CMK (cell line): Measurements from ENCODE around the gene THSD7B.
"Not testable (repeated sequence)": the region's sequence is repeated elsewhere in the genome, so short reads cannot be mapped to it uniquely, and the experiment has no call there.

ENCODE experiments used
- DNase-seq: peaks from one replicate; pipeline ENCODE4 v3.0.0-alpha.2; 2010; ENCODE audit warnings: low read depth

The THSD7B gene

DNA sequence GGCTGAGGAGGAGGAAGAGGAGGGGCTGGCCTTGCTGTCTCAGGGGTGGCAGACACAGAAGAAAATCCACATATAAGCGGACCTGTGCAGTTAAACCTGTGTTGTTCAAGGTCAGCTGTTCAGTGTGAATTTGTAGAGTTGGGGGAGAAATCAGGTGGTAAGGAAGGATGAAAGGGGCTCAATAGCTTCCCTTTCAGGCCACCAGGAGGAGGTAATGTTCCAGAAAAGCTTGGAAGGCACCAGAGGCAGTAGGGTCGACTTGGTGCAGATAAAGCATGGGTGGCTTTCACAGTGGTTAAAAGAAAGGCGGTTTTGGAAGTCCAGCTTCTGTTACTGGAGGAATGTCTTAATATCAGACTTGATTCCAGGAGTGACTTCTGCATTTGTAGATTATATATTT, 167.4 kb downstream of the THSD7B start:
- no peak for DNase-seq

DNA sequence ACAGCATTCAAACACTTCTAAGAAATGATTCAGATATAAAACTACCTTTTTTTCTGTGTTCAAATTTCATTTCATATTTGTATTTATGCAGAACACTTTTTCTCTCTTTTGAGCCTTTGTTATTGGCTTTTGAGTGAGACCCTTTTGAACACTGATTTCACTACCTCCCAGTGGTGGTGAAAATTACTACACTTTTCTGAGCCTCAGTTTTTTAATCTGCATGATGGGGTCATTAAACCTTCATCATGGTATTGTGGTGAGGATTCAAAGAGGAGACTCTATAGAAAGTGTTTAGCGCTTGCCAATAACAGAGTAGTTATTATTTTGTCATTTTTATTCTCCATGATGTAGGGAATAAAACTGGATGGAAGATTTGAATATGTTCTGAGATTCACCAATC, 169.8 kb downstream of the THSD7B start:
- DNase-seq, result no peak

GRCh38 chr2:136956050-136956449, 190.7 kb downstream of the THSD7B start:
- DNase-seq, result no peak

GRCh38 chr2:136957044-136957443, 191.7 kb downstream of the THSD7B start:
- DNase-seq, result no peak

DNA sequence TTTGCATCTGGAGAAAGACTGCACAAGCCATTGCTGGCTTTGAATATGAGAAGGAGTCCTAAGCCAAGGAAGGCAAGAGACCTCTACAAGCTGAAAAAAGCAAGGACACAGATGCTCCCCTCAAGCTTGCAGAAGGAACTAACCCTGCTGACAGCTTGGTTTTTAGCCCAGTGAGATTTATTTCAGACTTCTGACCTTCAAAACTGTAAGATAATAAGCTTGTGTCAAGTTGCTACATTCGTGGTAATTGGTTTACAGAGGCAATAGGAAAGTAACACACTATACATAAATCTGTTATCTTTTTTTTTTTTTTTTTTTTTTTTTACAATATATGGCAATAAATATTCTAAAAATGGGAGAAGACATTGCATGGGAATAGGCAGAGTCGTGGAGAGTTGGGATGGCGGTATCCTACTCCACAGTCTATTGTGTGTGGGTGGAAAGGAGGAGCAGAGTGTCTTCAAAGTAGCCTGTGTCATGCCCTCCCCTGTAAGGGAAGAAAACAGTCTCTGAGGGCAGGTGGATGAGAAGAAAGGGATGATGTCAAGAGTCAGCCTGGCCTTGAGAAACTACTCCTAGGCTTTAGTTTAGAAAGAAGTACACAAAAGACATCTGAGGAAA, 196.9 kb downstream of the THSD7B start:
- DNase-seq, result no peak

DNA sequence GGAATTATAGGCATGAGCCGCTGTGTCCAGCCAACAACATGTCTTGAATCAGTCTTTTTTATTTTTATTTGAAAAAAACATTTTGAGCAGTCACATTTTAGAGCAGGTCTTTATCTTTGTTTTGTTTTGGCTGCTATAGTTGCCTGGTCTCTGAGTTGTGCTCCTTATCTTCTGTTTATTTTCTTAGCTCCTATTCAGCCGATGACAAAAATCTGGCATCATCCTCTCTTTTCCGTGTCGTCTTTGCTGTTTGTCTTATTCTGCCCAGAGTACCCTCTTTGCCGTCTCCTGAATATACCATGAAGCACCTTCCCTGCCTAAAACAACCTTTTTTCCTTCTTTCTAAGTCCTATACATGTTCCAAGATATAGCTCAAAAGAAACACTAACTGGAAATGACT, 201.1 kb downstream of the THSD7B start:
- no peak for DNase-seq

DNA sequence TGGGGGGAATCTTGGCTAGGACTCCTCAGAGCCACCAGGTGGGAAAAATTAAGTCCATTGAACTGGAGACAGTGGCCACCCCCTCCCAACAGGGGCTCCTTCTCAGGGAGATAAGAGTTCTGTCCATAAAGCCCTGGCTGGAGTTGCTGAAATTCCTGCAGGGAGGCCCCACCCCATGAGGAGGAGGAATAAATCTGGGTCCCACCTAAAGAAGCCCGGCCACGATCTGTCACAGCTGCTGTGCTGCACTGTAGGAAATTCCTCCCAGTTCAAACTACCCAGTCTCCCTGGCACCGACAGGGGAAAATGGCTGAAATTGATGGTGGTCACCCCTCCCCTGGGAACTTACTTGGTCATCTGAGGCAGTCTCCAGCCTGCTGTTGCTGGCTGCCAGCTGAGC, 215.0 kb downstream of the THSD7B start:
- no peak for DNase-seq

DNA sequence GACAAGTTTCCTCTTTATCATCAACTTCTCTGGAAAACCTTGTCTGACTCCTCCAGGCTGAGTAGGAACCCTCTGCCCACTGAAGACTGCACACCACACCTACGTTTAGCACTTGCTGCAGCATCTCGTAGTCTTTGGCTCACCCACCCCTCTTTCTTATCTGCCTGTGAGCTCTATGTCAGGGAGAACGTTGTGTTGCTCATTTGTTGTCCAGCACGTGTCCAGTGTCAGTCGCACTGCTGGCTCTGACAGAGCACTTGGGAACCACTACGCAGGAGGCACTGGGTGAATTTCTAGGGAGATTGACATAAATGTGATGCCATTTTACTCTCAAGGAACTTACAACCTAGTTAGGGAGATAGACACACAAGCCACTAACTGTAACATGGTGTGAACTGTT, 216.3 kb downstream of the THSD7B start:
- not testable (repeated sequence) for DNase-seq

DNA sequence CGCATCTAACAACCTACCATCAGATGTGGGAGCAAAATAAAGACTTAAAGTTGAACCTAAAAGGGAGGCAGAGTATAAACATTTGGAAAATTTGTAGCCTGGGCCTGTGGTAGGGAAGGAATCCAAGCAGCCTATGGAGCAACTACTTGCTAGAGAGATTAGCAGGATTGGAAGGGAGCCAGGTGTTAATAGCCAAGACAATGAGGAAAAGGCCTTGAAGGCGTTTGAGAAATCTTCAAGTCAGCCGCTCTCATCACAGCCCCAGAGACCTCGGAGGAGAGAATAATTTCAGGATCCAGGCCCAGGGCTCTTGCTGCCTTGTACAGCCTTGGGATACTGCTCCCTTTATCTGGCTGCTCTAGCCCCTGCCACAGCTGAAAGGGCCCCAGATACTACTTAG, 219.7 kb downstream of the THSD7B start:
- DNase-seq, result no peak

DNA sequence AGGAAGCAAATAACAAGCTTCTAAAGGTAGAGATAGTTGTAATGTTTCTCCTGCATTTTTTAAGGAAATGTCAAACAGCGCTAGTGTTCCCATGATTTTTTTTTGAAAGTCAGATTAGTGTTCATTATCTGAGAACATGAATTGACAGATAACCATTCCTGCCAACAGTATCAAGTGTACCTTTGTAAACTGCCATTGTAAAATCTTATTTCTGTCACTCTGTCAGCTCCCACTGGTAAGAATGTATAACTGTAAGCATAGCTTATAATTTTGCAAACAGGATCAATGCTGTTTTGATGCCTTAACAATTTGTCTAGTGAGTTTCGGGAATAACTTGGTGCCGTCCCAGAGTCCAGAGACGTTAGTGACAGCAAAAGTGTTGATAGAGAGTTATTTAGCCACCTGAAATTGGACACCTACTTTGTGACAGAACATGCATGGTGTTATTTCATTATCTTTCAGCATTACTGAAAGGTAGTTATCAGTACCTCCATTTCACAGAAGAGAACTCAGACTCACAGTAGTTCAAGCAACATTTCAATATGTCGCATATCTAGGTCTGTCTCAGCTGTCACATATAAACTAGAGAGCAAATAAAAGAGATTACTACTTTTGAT, 221.4 kb downstream of the THSD7B start:
- DNase-seq, result no peak

GRCh38 chr2:136990316-136990715, 225.0 kb downstream of the THSD7B start:
- no peak for DNase-seq

GRCh38 chr2:136994793-136995192, 229.4 kb downstream of the THSD7B start:
- DNase-seq, result no peak

DNA sequence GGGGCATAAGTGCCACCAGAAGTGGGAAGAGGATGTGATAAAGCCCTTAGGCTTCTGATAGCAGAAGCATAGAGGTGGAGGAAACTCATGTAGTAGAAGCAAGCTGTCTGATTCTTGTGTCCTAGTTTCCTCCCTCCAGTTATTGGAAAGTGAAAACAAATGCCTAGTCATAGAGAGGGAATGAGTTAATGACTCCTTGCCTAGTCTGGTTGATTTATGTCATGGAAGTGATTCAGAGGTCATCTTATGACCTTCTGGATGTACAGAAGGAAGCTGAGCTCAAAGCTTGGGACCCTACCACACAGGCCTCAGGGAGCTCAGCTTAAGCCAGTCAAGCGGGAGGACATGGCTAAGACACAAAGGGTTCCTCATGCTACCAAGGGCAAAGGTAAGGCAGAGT, 232.2 kb downstream of the THSD7B start:
- no peak for DNase-seq

DNA sequence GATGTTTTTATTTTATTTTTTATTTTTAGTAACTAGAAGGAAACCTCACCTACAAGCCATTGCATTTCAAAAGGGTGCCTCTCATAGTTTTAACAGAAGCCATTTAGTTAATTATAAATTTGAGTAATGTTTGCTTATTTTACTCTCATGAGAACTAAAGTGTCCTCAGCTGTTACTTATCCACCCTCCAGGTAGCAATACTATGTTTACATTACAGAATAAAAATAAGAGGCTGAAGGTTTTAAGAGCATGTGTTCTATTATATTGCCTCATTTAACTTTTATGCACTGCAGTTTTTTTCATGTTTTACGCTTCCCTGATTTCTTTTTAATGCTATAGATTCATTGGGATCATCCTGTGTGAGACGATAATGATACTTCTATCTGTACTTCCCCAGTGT, 235.5 kb downstream of the THSD7B start:
- DNase-seq, result no peak

GRCh38 chr2:137002896-137003295, 237.6 kb downstream of the THSD7B start:
- no peak for DNase-seq

GRCh38 chr2:137005210-137005609, 239.9 kb downstream of the THSD7B start:
- DNase-seq, result no peak

DNA sequence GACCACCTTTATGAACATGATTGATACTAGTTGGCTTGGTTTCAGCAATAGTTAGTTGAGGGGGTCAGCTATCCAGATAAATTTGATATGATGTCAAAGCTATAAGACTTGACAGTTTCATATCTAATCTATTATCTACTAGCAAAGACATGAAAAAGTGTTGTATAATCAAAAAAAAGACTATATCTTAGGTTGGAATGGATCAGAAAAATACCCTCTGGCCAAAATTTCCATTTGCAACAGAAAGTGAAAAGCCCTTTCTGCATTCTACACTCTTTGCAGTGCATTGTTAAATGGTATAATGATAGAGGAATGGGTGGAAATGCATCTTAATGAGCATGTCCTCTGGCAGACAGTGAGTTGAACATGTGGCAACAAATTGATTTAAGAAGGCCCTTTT, 242.6 kb downstream of the THSD7B start:
- no peak for DNase-seq

DNA sequence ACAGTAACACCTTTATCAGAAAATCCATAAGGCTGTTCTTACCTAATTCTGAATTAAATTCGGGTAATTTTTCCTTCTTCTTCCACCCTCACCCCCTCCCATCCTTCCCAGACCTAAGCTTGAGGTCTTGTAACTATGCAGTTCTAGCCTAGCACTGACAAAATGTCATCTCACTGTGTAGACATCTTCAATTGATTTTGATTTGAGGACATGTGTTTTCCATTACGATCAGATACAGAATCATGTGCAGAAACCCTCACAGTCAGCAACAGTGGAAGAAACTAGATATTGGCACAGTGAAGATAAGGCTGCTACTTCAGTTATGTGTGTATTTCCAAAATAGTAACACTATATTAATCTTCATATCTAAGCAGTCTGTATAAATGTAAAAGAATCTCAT, 244.6 kb downstream of the THSD7B start:
- no peak for DNase-seq

GRCh38 chr2:137020452-137021196, 255.3 kb downstream of the THSD7B start:
- no peak for DNase-seq

DNA sequence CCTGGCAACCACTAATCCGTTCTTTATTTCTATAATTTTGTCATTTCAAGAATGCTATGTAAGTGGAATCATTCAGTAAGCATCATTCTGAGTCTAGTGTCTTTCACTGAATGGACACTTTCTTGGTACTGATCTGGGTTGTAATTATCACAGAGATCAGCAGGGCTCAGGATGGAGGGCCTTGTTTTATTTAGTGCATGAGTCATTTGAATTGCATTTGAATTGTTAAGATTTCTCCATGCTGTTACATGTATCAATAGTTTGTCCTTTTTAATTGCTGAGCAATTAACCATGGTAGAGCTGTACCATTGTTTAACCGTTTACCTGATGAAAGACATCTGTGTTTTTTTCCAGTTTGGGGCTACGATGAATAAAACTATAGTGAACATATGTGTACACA, 256.4 kb downstream of the THSD7B start:
- no peak for DNase-seq

GRCh38 chr2:137023205-137023604, 257.9 kb downstream of the THSD7B start:
- DNase-seq, result no peak

- DNase-seq, result no peak
Observed at GRCh38 chr2:137031731-137032130, 266.4 kb downstream of the THSD7B start.

- DNase-seq, result no peak
Observed at GRCh38 chr2:137036619-137037018, 271.3 kb downstream of the THSD7B start.
